KMS-11 (cell line): ENCODE measurements around the gene KIRREL1.

Experiments
- H2AFZ ChIP-seq: fragments of 200-600 bp; sonication (generic); 2 replicates; pipeline ENCODE4 v1.6.1; 2016; ENCODE audit warnings: antibody characterized with exemption, mixed run types, low read depth
- H3K27ac ChIP-seq: fragments of 200-600 bp; sonication (generic); 2 replicates; pipeline ENCODE4 v1.6.1; 2016; ENCODE audit warnings: mild to moderate bottlenecking, mixed run types
- H3K27me3 ChIP-seq: fragments of 200-600 bp; sonication (generic); 2 replicates; pipeline ENCODE4 v1.6.1; 2017; ENCODE audit warnings: mild to moderate bottlenecking, low read depth, mixed run types, moderate library complexity; ENCODE audit not compliant: insufficient read depth
- H3K36me3 ChIP-seq: fragments of 200-600 bp; sonication (generic); 2 replicates; pipeline ENCODE4 v1.6.1; 2017; ENCODE audit warnings: mild to moderate bottlenecking, mixed run types; ENCODE audit not compliant: insufficient read depth
- H3K4me1 ChIP-seq: fragments of 200-600 bp; sonication (generic); 2 replicates; pipeline ENCODE4 v1.6.1; 2016; ENCODE audit warnings: mild to moderate bottlenecking, low read depth, mixed run types; ENCODE audit not compliant: poor library complexity, severe bottlenecking
- H3K4me2 ChIP-seq: fragments of 200-600 bp; sonication (generic); 2 replicates; pipeline ENCODE4 v1.7.0; 2016; ENCODE audit warnings: mild to moderate bottlenecking, mixed run types
- H3K4me3 ChIP-seq: fragments of 200-600 bp; sonication (generic); IDR thresholded peaks from 2 replicates; pipeline ENCODE4 v1.6.1; 2017; ENCODE audit warnings: low read depth, low read length, mixed read lengths; ENCODE audit not compliant: insufficient read depth
- H3K79me2 ChIP-seq: fragments of 200-600 bp; sonication (generic); 2 replicates; pipeline ENCODE4 v1.6.1; 2016; ENCODE audit warnings: low read depth, mixed run types; ENCODE audit not compliant: insufficient read depth
- H3K9ac ChIP-seq: fragments of 200-600 bp; sonication (generic); 2 replicates; pipeline ENCODE4 v1.6.1; 2016; ENCODE audit warnings: mild to moderate bottlenecking, mixed run types
- H4K20me1 ChIP-seq: fragments of 200-600 bp; sonication (generic); 2 replicates; pipeline ENCODE4 v1.6.1; 2016; ENCODE audit warnings: mild to moderate bottlenecking, mixed run types; ENCODE audit not compliant: insufficient read depth
- TF ChIP-seq, protein P1 (sequence below): fragments of 200-600 bp; sonication (generic); conservative IDR thresholded peaks from 2 replicates; pipeline ENCODE4 v1.6.1; 2017; ENCODE audit warnings: low read depth, mild to moderate bottlenecking, antibody characterized with exemption, low read length, moderate library complexity, mixed read lengths

KIRREL1 gene

DNA sequence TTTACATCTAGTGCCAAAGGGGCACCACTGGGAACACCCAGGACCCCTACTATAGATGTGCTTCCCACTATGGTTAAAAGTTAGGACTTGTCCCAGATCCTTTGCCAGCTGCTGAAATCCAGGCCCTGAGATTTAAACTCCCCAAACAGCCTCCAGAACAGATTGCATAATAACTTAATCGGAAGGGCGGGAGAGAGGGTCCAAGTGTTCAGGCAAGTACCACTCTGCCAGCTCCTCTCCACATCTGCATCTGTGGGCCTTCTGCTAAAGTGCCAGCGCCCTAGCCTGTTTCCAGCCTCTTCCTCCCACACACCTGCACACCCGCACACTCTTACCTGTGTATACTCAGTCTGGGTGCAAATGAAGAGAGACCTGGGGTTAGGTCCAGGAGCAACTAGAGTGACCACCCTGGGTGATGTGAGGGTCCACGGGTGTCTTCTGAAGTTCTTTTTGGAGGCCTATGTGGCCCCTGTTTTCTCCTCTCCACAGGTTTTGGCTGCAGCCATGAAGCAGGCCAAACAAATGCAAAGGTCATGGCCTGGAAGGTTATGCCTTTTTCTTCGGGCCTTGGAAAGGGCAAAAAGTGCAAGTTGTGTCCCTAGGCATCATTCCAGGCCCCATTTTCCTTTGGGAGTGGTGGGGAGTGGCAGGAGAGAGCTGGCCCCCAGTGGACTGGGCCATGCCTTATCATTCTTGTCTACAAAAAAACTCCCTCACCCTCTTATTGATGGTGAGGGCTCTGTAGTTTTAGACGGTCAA lies 29.3 kb downstream of the KIRREL1 start:
- H3K4me3 ChIP-seq: no peak overlapping the region
- H4K20me1 ChIP-seq: no peaks in the 10 kb centered on the region
- H3K79me2 ChIP-seq: no peaks in the 10 kb centered on the region
- H3K4me2 ChIP-seq: no peak overlapping the region
- H3K27ac ChIP-seq: no peak overlapping the region
- no peaks in the 10 kb centered on the region for H3K4me1 ChIP-seq
- H3K27me3 ChIP-seq: no peaks in the 10 kb centered on the region
- H3K36me3 ChIP-seq: no peaks in the 10 kb centered on the region
- no peak overlapping the region for H2AFZ ChIP-seq
- TF ChIP-seq, protein P1, sequence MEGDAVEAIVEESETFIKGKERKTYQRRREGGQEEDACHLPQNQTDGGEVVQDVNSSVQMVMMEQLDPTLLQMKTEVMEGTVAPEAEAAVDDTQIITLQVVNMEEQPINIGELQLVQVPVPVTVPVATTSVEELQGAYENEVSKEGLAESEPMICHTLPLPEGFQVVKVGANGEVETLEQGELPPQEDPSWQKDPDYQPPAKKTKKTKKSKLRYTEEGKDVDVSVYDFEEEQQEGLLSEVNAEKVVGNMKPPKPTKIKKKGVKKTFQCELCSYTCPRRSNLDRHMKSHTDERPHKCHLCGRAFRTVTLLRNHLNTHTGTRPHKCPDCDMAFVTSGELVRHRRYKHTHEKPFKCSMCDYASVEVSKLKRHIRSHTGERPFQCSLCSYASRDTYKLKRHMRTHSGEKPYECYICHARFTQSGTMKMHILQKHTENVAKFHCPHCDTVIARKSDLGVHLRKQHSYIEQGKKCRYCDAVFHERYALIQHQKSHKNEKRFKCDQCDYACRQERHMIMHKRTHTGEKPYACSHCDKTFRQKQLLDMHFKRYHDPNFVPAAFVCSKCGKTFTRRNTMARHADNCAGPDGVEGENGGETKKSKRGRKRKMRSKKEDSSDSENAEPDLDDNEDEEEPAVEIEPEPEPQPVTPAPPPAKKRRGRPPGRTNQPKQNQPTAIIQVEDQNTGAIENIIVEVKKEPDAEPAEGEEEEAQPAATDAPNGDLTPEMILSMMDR: no peak
- no peak overlapping the region for H3K9ac ChIP-seq

DNA sequence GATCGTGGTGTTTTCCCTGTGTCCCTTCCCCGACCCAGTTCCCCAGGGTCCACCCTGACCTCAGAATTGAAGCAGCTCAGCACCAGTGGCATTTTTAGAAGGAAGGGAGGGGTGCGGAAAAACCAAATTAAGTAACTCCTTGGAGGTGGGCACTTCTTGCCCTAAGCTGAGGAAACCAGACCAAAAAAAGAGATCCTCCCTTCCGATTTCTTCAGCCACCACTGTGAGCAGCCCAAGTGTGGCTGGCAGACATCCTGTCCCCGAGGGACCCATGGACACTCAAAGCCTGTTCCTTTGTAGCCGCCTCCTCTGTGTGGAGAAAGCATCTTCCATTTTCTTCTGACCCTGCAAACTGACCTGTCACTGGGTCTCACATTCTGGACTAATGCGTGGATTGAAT lies 31.3 kb downstream of the KIRREL1 start:
- no peaks in the 10 kb centered on the region for H3K27me3 ChIP-seq
- no peak overlapping the region for H3K9ac ChIP-seq

DNA sequence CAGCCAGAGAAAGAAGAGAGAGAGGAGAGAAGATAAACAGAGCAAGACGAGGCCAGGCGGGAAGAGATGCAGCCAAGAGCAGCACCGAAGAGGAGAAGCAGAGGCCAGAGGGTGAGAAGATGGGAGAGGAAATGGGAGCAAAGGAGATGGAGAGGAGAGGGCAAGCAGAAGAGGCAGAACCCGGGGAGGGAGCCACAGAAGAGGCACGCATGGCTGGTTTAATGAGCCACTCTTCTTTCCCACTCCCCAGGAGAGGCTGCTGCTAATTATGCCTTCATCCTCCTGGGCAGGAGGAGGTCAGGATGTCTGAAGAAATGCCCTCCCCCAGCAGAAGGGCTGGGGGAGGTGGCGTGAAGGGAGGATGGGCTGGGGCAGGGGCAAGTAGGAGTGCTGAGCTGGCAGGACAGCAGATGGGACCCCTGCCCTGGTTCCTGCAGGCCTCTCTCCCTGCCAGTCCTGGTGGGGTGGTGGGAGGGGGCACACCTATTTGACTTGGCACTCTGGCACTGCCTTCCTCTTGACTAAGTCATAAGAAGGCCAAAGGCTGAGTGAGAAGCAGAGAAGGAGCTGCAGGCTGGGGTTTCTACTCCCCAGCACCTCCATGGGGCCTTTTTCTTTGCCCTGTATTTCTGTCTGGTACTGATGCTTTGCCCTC lies 32.3 kb downstream of the KIRREL1 start:
- Histone ChIP-seq H3K9ac (no peak overlapping the region), H3K4me2 (no peak overlapping the region), H2AFZ (no peak overlapping the region), H3K4me3 (no peak overlapping the region), H3K27ac (no peak overlapping the region), H3K79me2 (no peaks in the 10 kb centered on the region), H3K4me1 (no peaks in the 10 kb centered on the region), H3K36me3 (no peaks in the 10 kb centered on the region), H4K20me1 (no peaks in the 10 kb centered on the region), H3K27me3 (no peaks in the 10 kb centered on the region)
- TF ChIP-seq, protein P1: no peak

More for the DNA sequence above, 31.3 kb downstream of the KIRREL1 start:
- Histone ChIP-seq H3K79me2 (no peaks in the 10 kb centered on the region), H4K20me1 (no peaks in the 10 kb centered on the region), H3K36me3 (no peaks in the 10 kb centered on the region), H3K4me1 (no peaks in the 10 kb centered on the region), H3K4me2 (no peak overlapping the region), H3K4me3 (no peak overlapping the region), H3K27ac (no peak overlapping the region), H2AFZ (no peak overlapping the region)
- TF ChIP-seq, protein P1: no peak

DNA sequence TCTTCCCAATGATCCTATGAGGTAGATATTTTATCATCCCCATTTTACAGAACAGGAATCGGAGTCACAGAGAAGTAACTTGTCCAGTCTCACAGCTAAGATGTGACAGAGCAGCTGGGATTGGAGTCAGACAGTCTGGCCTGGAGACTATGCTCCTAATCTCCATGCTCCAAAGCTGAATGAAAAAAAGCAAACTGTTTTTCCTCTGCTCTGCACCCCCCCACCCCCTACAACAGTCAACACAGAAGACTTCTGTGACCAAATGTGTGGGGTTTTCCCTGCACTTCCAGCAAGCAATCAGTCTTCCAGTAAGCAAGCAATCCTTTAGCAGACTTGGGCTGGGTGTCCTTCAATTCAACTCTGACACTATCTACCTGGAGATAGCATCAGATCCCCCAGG lies 33.2 kb downstream of the KIRREL1 start:
- Histone ChIP-seq H3K27me3 (no peaks in the 10 kb centered on the region), H3K36me3 (no peaks in the 10 kb centered on the region), H3K4me1 (no peaks in the 10 kb centered on the region), H3K4me3 (no peak overlapping the region), H3K4me2 (no peak overlapping the region), H2AFZ (no peak overlapping the region), H3K9ac (no peak overlapping the region), H3K79me2 (no peaks in the 10 kb centered on the region), H4K20me1 (no peaks in the 10 kb centered on the region), H3K27ac (no peak overlapping the region)
- TF ChIP-seq, protein P1: no peak
